ENCODE data around the gene HCRTR1.

The HCRTR1 gene

DNA sequence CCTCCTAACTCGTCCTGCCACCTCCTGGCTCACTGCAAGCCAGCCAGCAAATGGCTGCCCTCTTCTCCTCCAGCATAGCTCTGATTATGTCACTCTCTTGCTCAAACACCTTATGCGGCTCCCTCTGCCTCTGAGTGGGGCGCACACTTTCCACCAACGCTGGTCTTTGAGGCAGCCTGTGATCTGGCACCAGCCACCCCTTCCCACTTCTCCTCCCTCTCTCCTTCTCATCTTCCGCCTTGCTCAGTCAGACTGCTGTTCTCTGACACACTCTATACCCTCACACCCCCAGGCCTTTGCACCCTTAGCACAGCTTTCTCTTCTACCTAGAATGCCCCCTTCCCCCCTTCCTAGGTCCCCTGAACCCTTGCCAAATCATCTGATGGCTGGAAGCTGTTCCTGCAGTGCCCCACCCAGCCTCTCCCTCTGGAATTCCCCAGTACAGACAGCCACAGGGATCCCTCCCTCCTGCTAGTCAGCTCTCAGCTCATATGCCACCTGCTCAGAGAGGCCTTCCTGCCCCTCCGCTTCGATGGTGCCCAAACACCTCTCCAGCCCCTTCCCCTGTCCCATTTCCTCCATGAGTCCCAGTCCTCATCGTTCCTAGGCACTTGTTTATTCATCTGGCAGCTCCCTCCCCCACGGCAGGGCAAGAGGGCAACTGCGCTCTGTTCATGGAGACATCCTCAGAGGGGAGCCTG, 48.9 kb downstream of the HCRTR1 start:
- peak overlapping the region in 1 of 11 experiments; percentile 10; a peak in 1 of 22 replicates for H3K27ac ChIP-seq
- H3K4me2 ChIP-seq = peak overlapping the region in 9 of 11 experiments; percentile 44 to 98 (median 76); a peak in 15 of 22 replicates
- no peaks in the 10 kb centered on the region for H3K9me3 ChIP-seq (replicated peaks in 1 of 11)
- no peaks in the 10 kb centered on the region; a peak in 1 of 22 replicates for H4K20me1 ChIP-seq
- H3K4me1 ChIP-seq = peaks cover 26 to 94% (median 78%) of the 10 kb centered on the region in 10 experiments
- H3K9ac ChIP-seq = peak overlapping the region in 4 of 11 experiments; percentile 13 to 63 (median 34); a peak in 4 of 22 replicates
- H3K36me3 ChIP-seq = no peaks in the 10 kb centered on the region
- H3K27me3 ChIP-seq = peaks cover 24 to 51% (median 25%) of the 10 kb centered on the region in 11 experiments
- TF ChIP-seq Cebpa-rat (IDR thresholded peaks at IDR 0.05) = no peak
- no peak overlapping the region for H3K4me3 ChIP-seq

DNA sequence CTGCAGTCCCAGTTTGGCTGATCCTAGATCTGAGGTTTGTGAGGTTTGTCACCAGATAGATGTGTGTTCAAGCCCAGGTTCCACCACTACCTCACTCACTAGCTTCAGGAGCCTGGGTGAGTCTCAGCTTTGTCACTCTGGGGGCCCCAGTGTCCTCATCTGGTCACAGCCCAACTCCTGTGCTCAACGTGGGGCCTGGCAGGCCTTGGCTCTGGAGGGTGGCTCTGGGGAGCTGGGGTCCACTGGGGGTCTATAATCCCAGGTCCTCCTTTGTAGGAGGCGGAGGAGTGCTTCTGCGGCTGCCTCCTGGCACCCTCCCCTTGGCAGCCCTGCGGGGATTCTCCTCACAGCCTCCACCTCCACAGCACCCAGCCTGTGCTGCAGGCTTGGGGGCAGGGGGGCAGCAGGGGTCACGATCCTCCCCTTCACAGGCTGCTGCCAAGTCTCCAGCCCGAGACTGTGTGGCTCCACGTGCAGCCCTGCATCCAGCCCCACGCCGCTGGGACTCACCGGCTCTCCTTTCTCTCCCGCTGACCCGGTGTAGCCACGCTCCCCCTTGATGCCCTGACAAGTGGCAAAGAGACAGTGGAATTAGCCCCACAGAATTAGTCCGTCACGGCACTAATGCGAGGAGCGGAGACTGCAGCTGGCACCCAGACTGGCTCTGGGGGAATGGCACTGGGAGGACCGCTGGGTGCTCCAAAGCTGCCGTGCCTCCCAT, 49.7 kb downstream of the HCRTR1 start:
- TF ChIP-seq Cebpa-rat (IDR thresholded peaks at IDR 0.05) = no peak
- Histone ChIP-seq H3K27ac (peak overlapping the region in 1 of 11 experiments; percentile 8; a peak in 1 of 22 replicates), H3K27me3 (peaks cover 25 to 54% (median 32%) of the 10 kb centered on the region in 11 experiments), H3K4me1 (peaks cover 21 to 88% (median 73%) of the 10 kb centered on the region in 10 experiments), H3K4me2 (peak overlapping the region in 8 of 11 experiments; percentile 56 to 98 (median 81); a peak in 13 of 22 replicates), H3K9ac (peak overlapping the region in 6 of 11 experiments; percentile 1 to 46 (median 12); a peak in 4 of 22 replicates), H3K36me3 (no peaks in the 10 kb centered on the region), H3K9me3 (replicated peaks in 1 of 11) (no peaks in the 10 kb centered on the region), H4K20me1 (no peaks in the 10 kb centered on the region; a peak in 1 of 22 replicates), H3K4me3 (no peak overlapping the region)

DNA sequence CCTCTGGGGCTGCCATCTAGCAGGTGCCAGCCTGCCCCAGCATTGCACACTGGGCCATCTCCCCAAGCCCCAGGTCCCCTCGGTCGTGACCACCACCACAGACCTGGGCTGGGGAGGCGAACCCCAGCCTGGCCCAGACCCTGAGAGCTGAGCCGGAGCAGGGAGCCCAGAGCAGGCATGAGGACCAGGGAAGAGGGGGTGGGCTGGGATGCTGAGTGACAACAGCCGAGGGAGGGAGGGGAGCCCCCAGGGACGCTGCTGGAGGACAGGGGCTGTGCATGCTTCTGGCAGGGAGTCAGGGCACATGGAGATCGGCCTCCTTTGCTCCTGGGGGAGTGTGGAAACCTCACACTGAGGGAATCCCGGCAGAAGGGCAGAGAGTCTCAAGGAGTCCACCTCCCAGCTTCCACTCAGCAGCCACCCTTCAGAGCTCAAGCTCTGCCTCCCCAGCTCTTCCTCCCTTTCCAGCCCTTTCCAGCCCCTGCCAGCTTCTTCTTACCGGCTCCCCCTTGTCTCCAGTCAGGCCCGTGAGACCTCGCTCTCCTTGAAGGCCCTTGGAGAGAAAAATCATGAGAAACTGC, 50.9 kb downstream of the HCRTR1 start:
- TF ChIP-seq Cebpa-rat (IDR thresholded peaks at IDR 0.05) = no peak
- H3K4me1 ChIP-seq = peaks cover 21 to 77% (median 63%) of the 10 kb centered on the region in 10 experiments
- peaks cover 25 to 62% (median 32%) of the 10 kb centered on the region in 11 experiments for H3K27me3 ChIP-seq
- H4K20me1 ChIP-seq = no peaks in the 10 kb centered on the region; a peak in 1 of 22 replicates
- no peak overlapping the region for H3K9ac ChIP-seq
- no peaks in the 10 kb centered on the region for H3K36me3 ChIP-seq
- no peak overlapping the region for H3K4me3 ChIP-seq
- peak overlapping the region in 2 of 11 experiments; percentile 5 to 18; a peak in 2 of 22 replicates for H3K4me2 ChIP-seq
- H3K9me3 ChIP-seq (replicated peaks in 1 of 11) = no peaks in the 10 kb centered on the region
- no peak overlapping the region for H3K27ac ChIP-seq

DNA sequence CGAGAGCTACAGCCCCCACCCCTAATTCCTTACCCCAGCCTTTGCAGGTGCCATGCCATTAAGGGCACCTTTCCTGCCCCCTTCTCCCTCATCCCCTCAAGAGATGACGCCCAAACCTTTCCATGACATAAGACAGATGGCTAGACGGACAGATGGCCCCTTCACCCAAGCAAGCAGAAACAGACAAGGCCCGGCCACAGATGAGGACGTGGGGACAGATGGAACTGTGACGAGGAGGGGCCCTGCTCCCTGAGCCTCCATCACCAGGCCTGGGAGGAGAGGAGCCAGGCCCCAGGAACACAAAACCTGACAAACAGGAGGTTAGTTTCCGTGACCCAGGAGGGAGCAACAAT, 51.9 kb downstream of the HCRTR1 start:
- Histone ChIP-seq H3K4me2 (peak overlapping the region; percentile 39 to 80 (median 67)), H4K20me1 (no peaks in the 10 kb centered on the region; a peak in 1 of 22 replicates), H3K9ac (no peak overlapping the region), H3K36me3 (no peaks in the 10 kb centered on the region), H3K4me3 (no peak overlapping the region), H3K4me1 (peaks cover 17 to 67% (median 57%) of the 10 kb centered on the region in 10 experiments), H3K27ac (no peak overlapping the region), H3K9me3 (replicated peaks in 1 of 11) (no peaks in the 10 kb centered on the region), H3K27me3 (peaks cover 25 to 62% (median 32%) of the 10 kb centered on the region in 11 experiments)
- no peak for TF ChIP-seq Cebpa-rat (IDR thresholded peaks at IDR 0.05)

DNA sequence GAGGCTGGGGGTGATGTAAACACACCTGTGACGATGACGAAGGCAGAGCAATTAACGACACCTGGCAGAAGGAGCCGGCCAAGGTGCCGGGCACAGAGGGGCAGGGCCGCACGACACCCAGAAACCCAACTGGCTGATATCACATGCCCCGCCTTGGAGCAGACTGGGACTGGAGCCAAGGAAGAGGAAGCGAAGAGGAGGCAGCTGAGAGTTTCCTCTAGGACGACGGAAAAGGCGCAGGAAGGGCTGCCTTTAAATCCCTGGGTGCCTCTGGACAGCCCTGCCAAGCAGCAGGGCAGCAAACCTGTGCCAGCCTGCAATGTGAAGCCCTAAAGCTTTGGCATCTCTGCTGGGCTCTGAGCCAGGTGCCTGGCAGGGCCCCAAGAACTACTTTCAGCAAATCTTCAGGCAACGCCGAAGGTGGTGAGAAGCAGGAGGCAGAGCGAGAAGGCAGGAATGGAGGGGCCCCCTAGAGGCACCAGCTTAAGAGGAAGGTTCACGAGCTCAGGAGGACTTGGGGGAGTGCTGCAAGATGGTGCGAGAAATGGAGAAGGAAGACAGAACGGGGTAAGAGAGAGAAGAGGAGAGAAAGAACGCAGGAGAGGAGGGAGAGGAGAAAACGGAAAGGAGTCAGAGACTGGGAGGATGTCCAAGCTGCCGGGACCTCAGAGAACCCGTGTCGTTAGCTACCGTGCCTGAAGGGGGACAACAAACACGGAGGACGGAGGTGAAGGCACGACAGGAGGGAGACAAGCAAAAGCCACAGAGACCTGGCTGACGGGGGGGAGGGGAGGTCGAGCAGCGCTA, 52.5 kb downstream of the HCRTR1 start:
- H3K9ac ChIP-seq = 0 out of 22 replicates have a peak overlapping the region, but pooled peaks of 1 of the 11 experiments have one; percentile 7

DNA sequence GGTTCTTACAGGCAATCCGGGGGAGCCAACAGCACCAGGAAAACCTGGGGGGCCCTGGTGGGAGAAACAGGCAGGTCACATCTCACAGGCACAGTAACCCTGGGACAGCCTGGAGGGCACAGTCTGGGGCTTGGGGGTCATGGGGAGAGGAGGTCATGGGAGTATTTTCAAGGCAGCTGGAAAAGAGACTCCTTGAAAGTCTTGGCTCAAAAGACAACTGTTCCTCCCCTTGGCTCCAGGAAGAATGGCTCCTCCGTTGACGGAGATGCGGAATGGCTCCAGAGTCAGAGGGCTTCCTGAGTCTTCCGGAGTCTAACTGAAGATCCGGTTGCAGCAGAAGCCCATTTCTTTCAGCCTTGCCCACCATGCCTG, 53.1 kb downstream of the HCRTR1 start:
- no peak overlapping the region for H3K4me3 ChIP-seq
- peak overlapping the region; percentile 39 to 80 (median 67); a peak in 20 of 22 replicates for H3K4me2 ChIP-seq
- H4K20me1 ChIP-seq = no peaks in the 10 kb centered on the region; a peak in 1 of 22 replicates
- TF ChIP-seq Cebpa-rat (IDR thresholded peaks at IDR 0.05) = no peak
- H3K4me1 ChIP-seq = peaks cover 14 to 55% (median 45%) of the 10 kb centered on the region in 10 experiments
- no peak overlapping the region for H3K27ac ChIP-seq
- H3K9me3 ChIP-seq (replicated peaks in 1 of 11) = no peaks in the 10 kb centered on the region
- H3K36me3 ChIP-seq = no peaks in the 10 kb centered on the region
- no peak overlapping the region for H3K9ac ChIP-seq
- peaks cover 25 to 57% (median 32%) of the 10 kb centered on the region in 11 experiments for H3K27me3 ChIP-seq

More for the DNA sequence above, 52.5 kb downstream of the HCRTR1 start:
- no peaks in the 10 kb centered on the region; a peak in 1 of 22 replicates for H4K20me1 ChIP-seq
- H3K4me3 ChIP-seq = no peak overlapping the region
- no peaks in the 10 kb centered on the region for H3K36me3 ChIP-seq
- peak overlapping the region; percentile 39 to 80 (median 67) for H3K4me2 ChIP-seq
- H3K9me3 ChIP-seq (replicated peaks in 1 of 11) = no peaks in the 10 kb centered on the region
- H3K27ac ChIP-seq = no peak overlapping the region
- peaks cover 14 to 61% (median 51%) of the 10 kb centered on the region in 10 experiments for H3K4me1 ChIP-seq
- peaks cover 25 to 62% (median 32%) of the 10 kb centered on the region in 11 experiments for H3K27me3 ChIP-seq
- TF ChIP-seq Cebpa-rat (IDR thresholded peaks at IDR 0.05) = no peak

DNA sequence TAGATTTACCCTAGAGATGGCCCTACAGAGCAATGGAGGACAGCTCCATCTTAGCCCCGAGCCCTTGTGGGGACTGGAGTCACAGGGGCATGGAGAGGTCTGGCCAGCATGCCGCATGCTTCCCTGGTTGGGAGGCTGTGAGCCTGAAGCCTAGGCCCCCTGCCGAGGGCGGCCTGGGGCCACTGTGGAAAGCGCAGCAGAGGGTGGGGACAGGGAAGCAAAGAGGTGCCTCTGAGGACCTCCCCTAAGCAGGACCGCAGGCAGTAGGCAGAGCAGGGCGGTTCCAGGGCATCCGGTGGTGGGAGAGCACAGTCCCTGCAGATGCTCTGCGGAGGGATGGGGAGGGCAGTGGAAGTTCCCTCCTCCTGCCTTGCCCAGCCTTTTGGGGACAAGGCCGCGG, 53.7 kb downstream of the HCRTR1 start:
- Histone ChIP-seq H4K20me1 (no peaks in the 10 kb centered on the region; a peak in 1 of 22 replicates), H3K9ac (no peak overlapping the region), H3K9me3 (replicated peaks in 1 of 11) (no peaks in the 10 kb centered on the region), H3K27me3 (peaks cover 25 to 56% (median 32%) of the 10 kb centered on the region in 11 experiments), H3K4me1 (peaks cover 14 to 50% (median 40%) of the 10 kb centered on the region in 10 experiments), H3K4me3 (no peak overlapping the region), H3K36me3 (no peaks in the 10 kb centered on the region), H3K27ac (no peak overlapping the region), H3K4me2 (peak overlapping the region in 7 of 11 experiments; percentile 19 to 80 (median 60); a peak in 14 of 22 replicates)
- TF ChIP-seq Cebpa-rat (IDR thresholded peaks at IDR 0.05) = no peak

DNA sequence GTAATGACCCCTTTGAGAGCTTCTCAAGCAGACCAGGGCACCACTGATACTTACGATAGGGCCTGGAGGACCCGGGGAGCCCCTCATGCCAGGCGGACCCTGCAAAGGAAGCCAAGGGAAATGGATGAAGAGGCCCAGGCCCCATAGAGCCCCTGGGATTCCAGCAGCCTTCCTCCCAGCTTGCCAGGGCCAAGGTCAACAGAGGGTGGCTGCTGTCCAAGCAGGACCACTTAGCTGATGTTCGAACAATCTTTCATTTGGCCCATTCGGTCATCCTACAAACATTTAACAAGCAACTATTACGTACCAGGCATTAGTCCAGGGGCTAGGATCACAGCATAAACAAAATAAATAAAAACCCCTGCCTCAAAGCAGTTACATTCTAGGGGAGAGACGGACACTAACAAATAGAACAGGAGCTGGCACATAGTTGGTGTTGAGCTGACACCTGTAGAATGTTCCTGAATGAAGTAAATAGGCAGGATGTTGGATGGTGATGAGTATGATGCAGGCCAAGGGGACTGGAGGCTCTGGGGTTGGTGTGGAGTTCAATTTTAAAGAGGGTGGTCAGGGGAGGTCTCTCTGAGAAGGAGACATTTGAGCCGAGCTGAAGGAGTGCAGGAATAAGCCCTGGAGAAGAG, 54.2 kb downstream of the HCRTR1 start:
- no peaks in the 10 kb centered on the region for H3K9me3 ChIP-seq (replicated peaks in 1 of 11)
- H3K4me2 ChIP-seq = peak overlapping the region in 7 of 11 experiments; percentile 19 to 80 (median 60); a peak in 8 of 22 replicates
- H3K36me3 ChIP-seq = no peaks in the 10 kb centered on the region
- H3K4me3 ChIP-seq = no peak overlapping the region
- no peaks in the 10 kb centered on the region; a peak in 1 of 22 replicates for H4K20me1 ChIP-seq
- H3K4me1 ChIP-seq = peaks cover 14 to 44% (median 34%) of the 10 kb centered on the region in 10 experiments
- no peak for TF ChIP-seq Cebpa-rat (IDR thresholded peaks at IDR 0.05)
- peaks cover 25 to 52% (median 32%) of the 10 kb centered on the region in 11 experiments for H3K27me3 ChIP-seq
- H3K9ac ChIP-seq = no peak overlapping the region
- H3K27ac ChIP-seq = no peak overlapping the region
